LNCaP clone FGC (cell line): ENCODE data around the gene SLAMF1.

Experiments used
- DNase-seq: peaks from one replicate; pipeline ENCODE4 v3.0.0-alpha.2; 2011; ENCODE audit warnings: low read depth
- H3K4me3 ChIP-seq: 2 replicates; pipeline ENCODE4 v1.5.1; 2011; ENCODE audit warnings: mild to moderate bottlenecking, low read depth, low read length, control low read depth
- CTCF ChIP-seq: IDR thresholded peaks from 2 replicates; pipeline ENCODE4 v1.5.1; 2012; ENCODE audit warnings: mild to moderate bottlenecking; ENCODE audit not compliant: control insufficient read depth, insufficient read depth; ENCODE audit errors: extremely low read depth

Gene SLAMF1

GRCh38 chr1:160607672-160608032, 39.2 kb downstream of the SLAMF1 start:
- no peak for DNase-seq
- TF ChIP-seq CTCF, result no peak
- no peak overlapping the region for H3K4me3 ChIP-seq

- TF ChIP-seq CTCF, result peak; percentile 86
- DNase-seq, result peak; percentile 50
- H3K4me3 ChIP-seq, result no peak overlapping the region
Observed at GRCh38 chr1:160607011-160607671, 39.7 kb downstream of the SLAMF1 start.

- H3K4me3 ChIP-seq, result no peak overlapping the region
- DNase-seq, result no peak
- TF ChIP-seq CTCF, result no peak
Observed at GRCh38 chr1:160606611-160607010, 40.2 kb downstream of the SLAMF1 start.

- TF ChIP-seq CTCF, result no peak
- DNase-seq, result no peak
- H3K4me3 ChIP-seq, result no peak overlapping the region
Observed at GRCh38 chr1:160605792-160606479, 40.9 kb downstream of the SLAMF1 start.

- H3K4me3 ChIP-seq, result no peak overlapping the region
- DNase-seq, result no peak
- no peak for TF ChIP-seq CTCF
Observed at GRCh38 chr1:160605205-160605604, 41.6 kb downstream of the SLAMF1 start.

GRCh38 chr1:160597705-160598104, 49.1 kb downstream of the SLAMF1 start:
- DNase-seq, result no peak
- no peak for TF ChIP-seq CTCF
- H3K4me3 ChIP-seq, result no peak overlapping the region

GRCh38 chr1:160597051-160597450, 49.8 kb downstream of the SLAMF1 start:
- DNase-seq, result no peak
- no peak overlapping the region for H3K4me3 ChIP-seq
- no peak for TF ChIP-seq CTCF
